ENCODE data around the gene ARL5A. TPM values are rescaled to one million over a fixed set of nuclear protein-coding genes. Genes with fewer than 3 reads are reported as not detected.

ARL5A gene
- total and polyA plus RNA-seq, 2 of the 4 experiments (the other 2 are of a cell fraction): 22.3 to 45.5 TPM

Other genes with a start within 250 kb of the ARL5A start
- under 0.01 TPM in 2 replicates for gene NEB, start 93.9 kb downstream of the ARL5A start, total RNA-seq (2012; rRNA removed)
- not detected in 2 replicates for gene NEB, start 93.9 kb downstream of the ARL5A start, polyA plus RNA-seq (2012; rRNA removed)

Measured in IMR-90 (cell line).